ENCODE data around the gene WIPF1.

The WIPF1 gene

GRCh38 chr2:174529916-174530315 is 67.7 kb downstream of the WIPF1 start:
- CTCF ChIA-PET = no interaction called here
- no peaks in the 10 kb centered on the region for H3K4me1 ChIP-seq (ENCODE audit: control insufficient read depth, insufficient read depth, low read length)
- POLR2A ChIA-PET = no interaction called here
- no peak overlapping the region for H3K4me3 ChIP-seq (ENCODE audit: low read depth, low read length)
- no peaks in the 10 kb centered on the region for H3K9me3 ChIP-seq (ENCODE audit: control insufficient read depth, insufficient read depth, low read depth, low read length)
- no peaks in the 10 kb centered on the region for H3K36me3 ChIP-seq (ENCODE audit: control insufficient read depth in 2 of 2, insufficient read depth in 1 of 2, low read length in 2 of 2)
- H3K27ac ChIP-seq (ENCODE audit: extremely low read depth, low read depth, low read length) = no peak overlapping the region
- TF ChIP-seq TRIM28 (IDR thresholded peaks at IDR 0.05; ENCODE audit: borderline replicate concordance, low read length) = no peak
- TF ChIP-seq ZNF248 (tag by site-specific recombination; IDR thresholded peaks at IDR 0.05) = no peak
- TF ChIP-seq ZNF518A (tag by site-specific recombination; conservative IDR thresholded peaks at IDR 0.05; ENCODE audit: low read depth) = no peak
- no peak for TF ChIP-seq ZNF701 (tag by site-specific recombination; IDR thresholded peaks at IDR 0.05)
- no peak for TF ChIP-seq ZNF621 (tag by site-specific recombination; IDR thresholded peaks at IDR 0.05)
- no peak for TF ChIP-seq EGR2 (tag by site-specific recombination; IDR thresholded peaks at IDR 0.05; ENCODE audit: low read depth)
- TF ChIP-seq ZNF514 (tag by site-specific recombination; IDR thresholded peaks at IDR 0.05) = no peak
- no peak for TF ChIP-seq ZNF449 (tag by site-specific recombination; IDR thresholded peaks at IDR 0.05)
- TF ChIP-seq ZNF341 (tag by site-specific recombination; IDR thresholded peaks at IDR 0.05; ENCODE audit: low read depth) = no peak

GRCh38 chr2:174527959-174528358 is 69.6 kb downstream of the WIPF1 start:
- H3K27ac ChIP-seq (ENCODE audit: extremely low read depth, low read depth, low read length) = no peak overlapping the region
- H3K4me3 ChIP-seq (ENCODE audit: low read depth, low read length) = no peak overlapping the region
- H3K36me3 ChIP-seq (ENCODE audit: control insufficient read depth in 2 of 2, insufficient read depth in 1 of 2, low read length in 2 of 2) = no peaks in the 10 kb centered on the region
- ChIA-PET CTCF (interaction anchor here (0.7 to 1.5 kb wide), 2 partner anchors 65 to 85 kb away, joined by 3 read pairs; no protein-coding TSS in a partner anchor), POLR2A (no interaction called here)
- H3K9me3 ChIP-seq (ENCODE audit: control insufficient read depth, insufficient read depth, low read depth, low read length) = no peaks in the 10 kb centered on the region
- TF ChIP-seq ZNF148 (tag by site-specific recombination; IDR thresholded peaks at IDR 0.05; ENCODE audit: borderline replicate concordance) (no peak), ZNF146 (tag by site-specific recombination; IDR thresholded peaks at IDR 0.05) (peak; percentile 41; the same call in 1 of the 2 replicates)
- no peaks in the 10 kb centered on the region for H3K4me1 ChIP-seq (ENCODE audit: control insufficient read depth, insufficient read depth, low read length)

- ChIA-PET CTCF (interaction anchor here (0.7 to 1.5 kb wide), 2 partner anchors 28 to 64 kb away, joined by 3 to 4 read pairs; no protein-coding TSS in a partner anchor), POLR2A (no interaction called here)
- Histone ChIP-seq H3K36me3 (ENCODE audit: control insufficient read depth in 2 of 2, insufficient read depth in 1 of 2, low read length in 2 of 2) (no peaks in the 10 kb centered on the region), H3K9me3 (ENCODE audit: control insufficient read depth, insufficient read depth, low read depth, low read length) (no peaks in the 10 kb centered on the region), H3K4me3 (ENCODE audit: low read depth, low read length) (no peak overlapping the region), H3K4me1 (ENCODE audit: control insufficient read depth, insufficient read depth, low read length) (no peaks in the 10 kb centered on the region), H3K27ac (ENCODE audit: extremely low read depth, low read depth, low read length) (no peak overlapping the region)
- TF ChIP-seq CTCF (tag by site-specific recombination; IDR thresholded peaks at IDR 0.05) (no peak), ZNF626 (tag by site-specific recombination; IDR thresholded peaks at IDR 0.05) (no peak), ZNF692 (tag by site-specific recombination; IDR thresholded peaks at IDR 0.05) (no peak), ZNF274 (IDR thresholded peaks at IDR 0.05; ENCODE audit: low read length) (no peak), ZNF274 (tag by site-specific recombination; IDR thresholded peaks at IDR 0.05; ENCODE audit: borderline replicate concordance) (no peak), KLF9 (tag by site-specific recombination; IDR thresholded peaks at IDR 0.05; ENCODE audit: low read depth) (no peak), ZNF175 (tag by site-specific recombination; IDR thresholded peaks at IDR 0.05) (no peak)
Measured at GRCh38 chr2:174527101-174527721, 70.4 kb downstream of the WIPF1 start.
